ENCODE measurements around the gene NUSAP1.
A peak's percentile ranks its signal among the peaks of the same experiment; 100 is the strongest.
"Not testable (repeated sequence)": the region's sequence is repeated elsewhere in the genome, so short reads cannot be mapped to it uniquely, and the experiment has no call there.

Gene NUSAP1

DNA sequence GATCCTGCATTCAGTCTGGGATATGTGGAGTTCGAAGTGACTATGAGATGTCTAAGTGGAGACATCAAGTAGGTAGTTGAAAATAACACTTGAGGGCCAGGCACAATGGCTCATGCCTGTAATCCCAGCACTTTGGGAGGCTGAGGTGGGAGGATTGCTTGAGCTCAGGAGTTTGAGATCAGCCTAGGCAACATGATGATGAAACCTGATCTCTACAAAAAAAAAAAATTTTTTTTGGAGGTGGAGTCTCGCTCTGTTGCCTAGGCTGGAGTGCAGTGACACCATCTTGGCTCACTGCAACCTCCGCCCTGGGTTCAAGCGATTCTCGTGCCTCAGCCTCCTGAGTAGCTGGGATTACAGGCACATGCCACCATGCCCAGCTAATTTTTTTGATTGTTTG lies 93.2 kb downstream of the NUSAP1 start:
- H3K9me3 ChIP-seq (ENCODE audit: control insufficient read depth, low read length); H3K9ac ChIP-seq (ENCODE audit: low read length); H3K4me3 ChIP-seq (ENCODE audit: low read length); H3K27me3 ChIP-seq (ENCODE audit: control insufficient read depth, insufficient read depth, low read length); H3K4me1 ChIP-seq (ENCODE audit: control insufficient read depth, insufficient read depth, low read length); H3K36me3 ChIP-seq (ENCODE audit: control insufficient read depth, insufficient read depth, low read length): not testable (repeated sequence)

GRCh38 chr15:41429003-41429890 lies 96.6 kb downstream of the NUSAP1 start:
- H3K9me3 ChIP-seq (ENCODE audit: control insufficient read depth, low read length): no peaks in the 10 kb centered on the region
- peaks cover 10% of the 10 kb centered on the region for H3K4me1 ChIP-seq (ENCODE audit: control insufficient read depth, insufficient read depth, low read length)
- peak overlapping the region; percentile 56 for H3K9ac ChIP-seq (ENCODE audit: low read length)
- H3K36me3 ChIP-seq (ENCODE audit: control insufficient read depth, insufficient read depth, low read length): no peaks in the 10 kb centered on the region
- peak overlapping the region; percentile 5 for H3K4me3 ChIP-seq (ENCODE audit: low read length)
- H3K27me3 ChIP-seq (ENCODE audit: control insufficient read depth, insufficient read depth, low read length): no peaks in the 10 kb centered on the region
